GM21515 (cell line): ENCODE measurements around the gene PDZD8.

Source experiments
- ATAC-seq: cut with Tn5 transposase; IDR thresholded peaks from one replicate; pipeline ENCODE4 v1.9.1; 2021; ENCODE audit not compliant: unreplicated experiment

The PDZD8 gene

GRCh38 chr10:117352724-117353123, 22.5 kb downstream of the PDZD8 start:
- ATAC-seq = no peak

GRCh38 chr10:117351996-117352395, 23.2 kb downstream of the PDZD8 start:
- no peak for ATAC-seq

GRCh38 chr10:117351558-117351957, 23.7 kb downstream of the PDZD8 start:
- ATAC-seq = no peak

GRCh38 chr10:117350909-117351308, 24.3 kb downstream of the PDZD8 start:
- peak; percentile 68 for ATAC-seq

- ATAC-seq = no peak
These were observed 27.0 kb downstream of the PDZD8 start for GRCh38 chr10:117348236-117348635.

GRCh38 chr10:117346574-117346973, 28.7 kb downstream of the PDZD8 start:
- ATAC-seq = no peak

GRCh38 chr10:117345143-117345542, 30.1 kb downstream of the PDZD8 start:
- ATAC-seq = no peak

GRCh38 chr10:117342641-117343040, 32.6 kb downstream of the PDZD8 start:
- ATAC-seq = no peak

GRCh38 chr10:117341061-117341460, 34.2 kb downstream of the PDZD8 start:
- ATAC-seq = no peak

- ATAC-seq = no peak
These were observed 35.3 kb downstream of the PDZD8 start for GRCh38 chr10:117339979-117340378.

GRCh38 chr10:117339578-117339977, 35.7 kb downstream of the PDZD8 start:
- no peak for ATAC-seq

- ATAC-seq = no peak
These were observed 40.3 kb downstream of the PDZD8 start for GRCh38 chr10:117334926-117335325.

- no peak for ATAC-seq
These were observed 41.2 kb downstream of the PDZD8 start for GRCh38 chr10:117334066-117334465.

GRCh38 chr10:117327262-117327661, 48.0 kb downstream of the PDZD8 start:
- ATAC-seq = no peak

GRCh38 chr10:117324367-117324766, 50.9 kb downstream of the PDZD8 start:
- ATAC-seq = no peak

- no peak for ATAC-seq
These were observed 53.0 kb downstream of the PDZD8 start for GRCh38 chr10:117322260-117322659.

- no peak for ATAC-seq
These were observed 55.1 kb downstream of the PDZD8 start for GRCh38 chr10:117320050-117320665.

GRCh38 chr10:117318909-117319308, 56.3 kb downstream of the PDZD8 start:
- no peak for ATAC-seq

- ATAC-seq = no peak
These were observed 58.5 kb downstream of the PDZD8 start for GRCh38 chr10:117316701-117317100.

GRCh38 chr10:117313641-117314040, 61.6 kb downstream of the PDZD8 start:
- ATAC-seq = no peak

- no peak for ATAC-seq
These were observed 62.8 kb downstream of the PDZD8 start for GRCh38 chr10:117312430-117312829.

GRCh38 chr10:117311261-117311660, 64.0 kb downstream of the PDZD8 start:
- ATAC-seq = no peak

GRCh38 chr10:117306674-117307073, 68.6 kb downstream of the PDZD8 start:
- no peak for ATAC-seq
